HEK293 (cell line): ENCODE measurements around the gene TPD52L2.
"Not testable (repeated sequence)": the region's sequence is repeated elsewhere in the genome, so short reads cannot be mapped to it uniquely, and the experiment has no call there.

Experiments used
- CTCF ChIA-PET: fragments of 350-600 bp; formaldehyde crosslinking; extraction: SDS; loops from one replicate; lab custom pipeline; 2021; ENCODE audit warnings: antibody characterized with exemption; lab: Yijun Ruan, JAX
- POLR2A ChIA-PET: fragments of 300-600 bp; formaldehyde crosslinking; extraction: SDS; loops from one replicate; lab custom pipeline; 2020; ENCODE audit warnings: antibody characterized with exemption, inconsistent platforms; lab: Yijun Ruan, JAX
- H3K27ac ChIP-seq: fragments of 200-500 bp; sonication (Bioruptor generic); 2 replicates; pipeline ENCODE4 v1.5.1; 2014; ENCODE audit warnings: low read depth, low read length, control low read depth, inconsistent platforms; ENCODE audit errors: extremely low read depth
- H3K36me3 ChIP-seq, 2 experiments: fragments of 200-500 bp in 1 of 2; sonication (Bioruptor generic) in 1 of 2; 1 replicate in 1 of 2; 2 replicates in 1 of 2; pipeline ENCODE4 v1.5.1; 2014 to 2017; ENCODE audit warnings: inconsistent platforms in 2 of 2, low read length in 2 of 2; ENCODE audit not compliant: control insufficient read depth in 2 of 2, insufficient read depth in 1 of 2
- H3K4me1 ChIP-seq: fragments of 200-500 bp; sonication (Bioruptor generic); 2 replicates; pipeline ENCODE4 v1.5.1; 2014; ENCODE audit warnings: mild to moderate bottlenecking, low read length, inconsistent platforms; ENCODE audit not compliant: control insufficient read depth, insufficient read depth
- H3K4me3 ChIP-seq: 2 replicates; pipeline ENCODE4 v1.5.1; 2011; ENCODE audit warnings: low read depth, mild to moderate bottlenecking, control low read depth, low read length, moderate library complexity
- H3K9me3 ChIP-seq: fragments of 200-500 bp; sonication (Bioruptor generic); 2 replicates; pipeline ENCODE4 v1.5.1; 2014; ENCODE audit warnings: low read depth, low read length, inconsistent platforms; ENCODE audit not compliant: control insufficient read depth, insufficient read depth
- GLI4 ChIP-seq: fragments of 450-650 bp; formaldehyde crosslinking; IDR thresholded peaks from 2 replicates; pipeline ENCODE4 v1.5.1; 2016; ENCODE audit warnings: missing biosample characterization, missing genetic modification characterization
- HOXA7 ChIP-seq: sonication (generic); formaldehyde crosslinking; IDR thresholded peaks from 2 replicates; pipeline ENCODE4 v1.8.1; 2022; ENCODE audit warnings: missing genetic modification reagents, borderline replicate concordance
- KLF16 ChIP-seq: fragments of 450-650 bp; formaldehyde crosslinking; IDR thresholded peaks from 2 replicates; pipeline ENCODE4 v1.5.1; 2017; ENCODE audit warnings: missing biosample characterization, missing genetic modification characterization
- OSR2 ChIP-seq: fragments of 450-650 bp; formaldehyde crosslinking; IDR thresholded peaks from 2 replicates; pipeline ENCODE4 v1.5.1; 2016; ENCODE audit warnings: missing biosample characterization, missing genetic modification characterization
- SP3 ChIP-seq: fragments of 450-650 bp; formaldehyde crosslinking; IDR thresholded peaks from 2 replicates; pipeline ENCODE4 v1.5.1; 2016; ENCODE audit warnings: missing biosample characterization, missing genetic modification characterization
- SP7 ChIP-seq: fragments of 450-650 bp; formaldehyde crosslinking; IDR thresholded peaks from 2 replicates; pipeline ENCODE4 v1.5.1; 2016; ENCODE audit warnings: missing biosample characterization, missing genetic modification characterization
- YY1 ChIP-seq: fragments of 450-650 bp; formaldehyde crosslinking; IDR thresholded peaks from 2 replicates; pipeline ENCODE4 v1.5.1; 2018; ENCODE audit warnings: missing biosample characterization, missing genetic modification characterization
- ZBTB1 ChIP-seq: fragments of 450-650 bp; formaldehyde crosslinking; IDR thresholded peaks from 2 replicates; pipeline ENCODE4 v1.5.1; 2016; ENCODE audit warnings: missing biosample characterization, missing genetic modification characterization
- ZNF280D ChIP-seq: fragments of 450-650 bp; formaldehyde crosslinking; IDR thresholded peaks from 2 replicates; pipeline ENCODE4 v1.5.1; 2016; ENCODE audit warnings: missing biosample characterization, missing genetic modification characterization
- ZNF501 ChIP-seq: fragments of 450-650 bp; formaldehyde crosslinking; IDR thresholded peaks from 2 replicates; pipeline ENCODE4 v1.5.1; 2016; ENCODE audit warnings: missing biosample characterization, missing genetic modification characterization
- ZNF560 ChIP-seq: fragments of 450-650 bp; formaldehyde crosslinking; IDR thresholded peaks from 2 replicates; pipeline ENCODE4 v1.5.1; 2017; ENCODE audit warnings: missing biosample characterization, missing genetic modification characterization, borderline replicate concordance
- ZNF692 ChIP-seq: fragments of 450-650 bp; formaldehyde crosslinking; IDR thresholded peaks from 2 replicates; pipeline ENCODE4 v1.5.1; 2016; ENCODE audit warnings: missing biosample characterization, missing genetic modification characterization
- ZNF768 ChIP-seq: fragments of 450-650 bp; formaldehyde crosslinking; IDR thresholded peaks from 2 replicates; pipeline ENCODE4 v1.5.1; 2018; ENCODE audit warnings: missing biosample characterization, mild to moderate bottlenecking, missing genetic modification characterization
- ZNF785 ChIP-seq: fragments of 450-650 bp; formaldehyde crosslinking; IDR thresholded peaks from 2 replicates; pipeline ENCODE4 v1.5.1; 2016; ENCODE audit warnings: missing biosample characterization, missing genetic modification characterization
- TF ChIP-seq, protein P1 (sequence below): fragments of 450-650 bp; formaldehyde crosslinking; IDR thresholded peaks from 2 replicates; pipeline ENCODE4 v1.5.1; 2017; ENCODE audit warnings: missing biosample characterization, missing genetic modification characterization
- TF ChIP-seq, protein P2 (sequence below): fragments of 450-650 bp; formaldehyde crosslinking; conservative IDR thresholded peaks from 2 replicates; pipeline ENCODE4 v1.5.1; 2016; ENCODE audit warnings: low read depth, missing biosample characterization, missing genetic modification characterization
- TF ChIP-seq, protein P3 (sequence below): fragments of 450-650 bp; formaldehyde crosslinking; IDR thresholded peaks from 2 replicates; pipeline ENCODE4; 2016; ENCODE audit warnings: missing biosample characterization, missing genetic modification characterization

The TPD52L2 gene

GRCh38 chr20:63929071-63929470 lies 64.0 kb downstream of the TPD52L2 start:
- POLR2A ChIA-PET, result no interaction called here
- H3K4me1 ChIP-seq, result no peaks in the 10 kb centered on the region

GRCh38 chr20:63929473-63929883 lies 64.4 kb downstream of the TPD52L2 start:
- H3K36me3 ChIP-seq, result peaks cover 0 to 75% of the 10 kb centered on the region in 2 experiments
- CTCF ChIA-PET, H3K27ac ChIP-seq, H3K9me3 ChIP-seq, POLR2A ChIA-PET, H3K4me3 ChIP-seq, H3K4me1 ChIP-seq: not testable (repeated sequence)

More at GRCh38 chr20:63929071-63929470, 64.0 kb downstream of the TPD52L2 start:
- Histone ChIP-seq H3K9me3 (no peaks in the 10 kb centered on the region), H3K27ac (no peak overlapping the region), H3K4me3 (no peak overlapping the region), H3K36me3 (peaks cover 0 to 70% of the 10 kb centered on the region in 2 experiments)
- CTCF ChIA-PET, result interaction anchor here (0.8 kb wide), 1 partner anchor 14 kb away, joined by 4 read pairs; no protein-coding TSS in a partner anchor
- no peak for TF ChIP-seq GLI4
- no peak for TF ChIP-seq ZNF768 (tag by site-specific recombination)
- TF ChIP-seq OSR2 (tag by site-specific recombination), result no peak
- TF ChIP-seq, protein P1, sequence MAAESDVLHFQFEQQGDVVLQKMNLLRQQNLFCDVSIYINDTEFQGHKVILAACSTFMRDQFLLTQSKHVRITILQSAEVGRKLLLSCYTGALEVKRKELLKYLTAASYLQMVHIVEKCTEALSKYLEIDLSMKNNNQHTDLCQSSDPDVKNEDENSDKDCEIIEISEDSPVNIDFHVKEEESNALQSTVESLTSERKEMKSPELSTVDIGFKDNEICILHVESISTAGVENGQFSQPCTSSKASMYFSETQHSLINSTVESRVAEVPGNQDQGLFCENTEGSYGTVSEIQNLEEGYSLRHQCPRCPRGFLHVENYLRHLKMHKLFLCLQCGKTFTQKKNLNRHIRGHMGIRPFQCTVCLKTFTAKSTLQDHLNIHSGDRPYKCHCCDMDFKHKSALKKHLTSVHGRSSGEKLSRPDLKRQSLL (tag by site-specific recombination), result no peak
- TF ChIP-seq ZNF280D (tag by site-specific recombination), result no peak
- TF ChIP-seq SP7 (tag by site-specific recombination), result no peak
- no peak for TF ChIP-seq SP3 (tag by site-specific recombination)
- TF ChIP-seq ZBTB1 (tag by site-specific recombination), result no peak
- TF ChIP-seq ZNF560 (tag by site-specific recombination), result no peak
- TF ChIP-seq ZNF501 (tag by site-specific recombination), result no peak
- no peak for TF ChIP-seq ZNF785
- TF ChIP-seq HOXA7 (CRISPR knock-in tag), result no peak
- TF ChIP-seq, protein P2, sequence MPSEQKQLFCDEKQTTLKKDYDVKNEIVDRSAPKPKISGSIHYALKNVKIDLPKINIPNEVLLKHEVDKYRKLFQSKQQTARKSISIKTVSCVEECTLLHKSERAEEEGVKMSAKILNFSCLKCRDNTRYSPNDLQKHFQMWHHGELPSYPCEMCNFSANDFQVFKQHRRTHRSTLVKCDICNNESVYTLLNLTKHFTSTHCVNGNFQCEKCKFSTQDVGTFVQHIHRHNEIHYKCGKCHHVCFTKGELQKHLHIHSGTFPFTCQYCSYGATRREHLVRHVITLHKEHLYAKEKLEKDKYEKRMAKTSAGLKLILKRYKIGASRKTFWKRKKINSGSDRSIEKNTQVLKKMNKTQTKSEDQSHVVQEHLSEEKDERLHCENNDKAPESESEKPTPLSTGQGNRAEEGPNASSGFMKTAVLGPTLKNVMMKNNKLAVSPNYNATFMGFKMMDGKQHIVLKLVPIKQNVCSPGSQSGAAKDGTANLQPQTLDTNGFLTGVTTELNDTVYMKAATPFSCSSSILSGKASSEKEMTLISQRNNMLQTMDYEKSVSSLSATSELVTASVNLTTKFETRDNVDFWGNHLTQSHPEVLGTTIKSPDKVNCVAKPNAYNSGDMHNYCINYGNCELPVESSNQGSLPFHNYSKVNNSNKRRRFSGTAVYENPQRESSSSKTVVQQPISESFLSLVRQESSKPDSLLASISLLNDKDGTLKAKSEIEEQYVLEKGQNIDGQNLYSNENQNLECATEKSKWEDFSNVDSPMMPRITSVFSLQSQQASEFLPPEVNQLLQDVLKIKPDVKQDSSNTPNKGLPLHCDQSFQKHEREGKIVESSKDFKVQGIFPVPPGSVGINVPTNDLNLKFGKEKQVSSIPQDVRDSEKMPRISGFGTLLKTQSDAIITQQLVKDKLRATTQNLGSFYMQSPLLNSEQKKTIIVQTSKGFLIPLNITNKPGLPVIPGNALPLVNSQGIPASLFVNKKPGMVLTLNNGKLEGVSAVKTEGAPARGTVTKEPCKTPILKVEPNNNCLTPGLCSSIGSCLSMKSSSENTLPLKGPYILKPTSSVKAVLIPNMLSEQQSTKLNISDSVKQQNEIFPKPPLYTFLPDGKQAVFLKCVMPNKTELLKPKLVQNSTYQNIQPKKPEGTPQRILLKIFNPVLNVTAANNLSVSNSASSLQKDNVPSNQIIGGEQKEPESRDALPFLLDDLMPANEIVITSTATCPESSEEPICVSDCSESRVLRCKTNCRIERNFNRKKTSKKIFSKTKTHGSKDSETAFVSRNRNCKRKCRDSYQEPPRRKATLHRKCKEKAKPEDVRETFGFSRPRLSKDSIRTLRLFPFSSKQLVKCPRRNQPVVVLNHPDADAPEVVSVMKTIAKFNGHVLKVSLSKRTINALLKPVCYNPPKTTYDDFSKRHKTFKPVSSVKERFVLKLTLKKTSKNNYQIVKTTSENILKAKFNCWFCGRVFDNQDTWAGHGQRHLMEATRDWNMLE (tag by site-specific recombination), result no peak
- TF ChIP-seq ZNF692 (tag by site-specific recombination), result no peak
- TF ChIP-seq YY1, result no peak
- no peak for TF ChIP-seq KLF16 (tag by site-specific recombination)
- TF ChIP-seq, protein P3, sequence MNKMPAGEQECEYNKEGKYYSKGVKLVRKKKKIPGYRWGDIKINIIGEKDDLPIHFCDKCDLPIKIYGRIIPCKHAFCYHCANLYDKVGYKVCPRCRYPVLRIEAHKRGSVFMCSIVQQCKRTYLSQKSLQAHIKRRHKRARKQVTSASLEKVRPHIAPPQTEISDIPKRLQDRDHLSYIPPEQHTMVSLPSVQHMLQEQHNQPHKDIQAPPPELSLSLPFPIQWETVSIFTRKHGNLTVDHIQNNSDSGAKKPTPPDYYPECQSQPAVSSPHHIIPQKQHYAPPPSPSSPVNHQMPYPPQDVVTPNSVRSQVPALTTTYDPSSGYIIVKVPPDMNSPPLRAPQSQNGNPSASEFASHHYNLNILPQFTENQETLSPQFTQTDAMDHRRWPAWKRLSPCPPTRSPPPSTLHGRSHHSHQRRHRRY (tag by site-specific recombination), result no peak
